Mesenchymal stem cell (in vitro differentiated cells and primary cell): ENCODE data around the gene CERS2.

ENCODE experiments used
- DNase-seq: peaks from one replicate; pipeline ENCODE4 v3.0.0-alpha.2; 2013
- H2AFZ ChIP-seq: one replicate; pipeline ENCODE4 v1.6.1; 2013; ENCODE audit warnings: low read depth, mild to moderate bottlenecking, control low read depth, inconsistent platforms, low read length, moderate library complexity
- H2AK5ac ChIP-seq: 2 replicates; pipeline ENCODE4 v1.6.1; 2013; ENCODE audit warnings: low read length, moderate library complexity, mild to moderate bottlenecking, inconsistent platforms; ENCODE audit not compliant: severe bottlenecking
- H2BK120ac ChIP-seq: one replicate; pipeline ENCODE4 v1.6.1; 2013; ENCODE audit warnings: low read depth, mild to moderate bottlenecking, inconsistent platforms, low read length, moderate library complexity
- H2BK12ac ChIP-seq, 2 experiments: one replicate each; pipeline ENCODE4 v1.6.1; 2013; ENCODE audit warnings: inconsistent platforms in 2 of 2, low read length in 2 of 2, mild to moderate bottlenecking in 2 of 2, moderate library complexity in 2 of 2, control low read depth in 1 of 2
- H2BK15ac ChIP-seq: one replicate; pipeline ENCODE4 v1.6.1; 2013; ENCODE audit warnings: mild to moderate bottlenecking, low read depth, inconsistent platforms; ENCODE audit not compliant: poor library complexity, severe bottlenecking
- H2BK5ac ChIP-seq: 2 replicates; pipeline ENCODE4 v1.6.1; 2013; ENCODE audit warnings: low read depth, mild to moderate bottlenecking, low read length, control low read depth, inconsistent platforms; ENCODE audit not compliant: poor library complexity, severe bottlenecking
- H3K14ac ChIP-seq, 2 experiments: one replicate each; pipeline ENCODE4 v1.6.1; 2013; ENCODE audit warnings: inconsistent platforms in 2 of 2, low read length in 2 of 2, control low read depth in 1 of 2, mild to moderate bottlenecking in 1 of 2, moderate library complexity in 1 of 2
- H3K18ac ChIP-seq, 2 experiments: one replicate each; pipeline ENCODE4 v1.6.1; 2013; ENCODE audit warnings: inconsistent platforms in 2 of 2, low read length in 2 of 2, control low read depth in 1 of 2, low read depth in 1 of 2, mild to moderate bottlenecking in 1 of 2
- H3K23ac ChIP-seq, 2 experiments: one replicate each; pipeline ENCODE4 v1.6.1; 2013; ENCODE audit warnings: inconsistent platforms in 2 of 2, low read length in 2 of 2, mild to moderate bottlenecking in 2 of 2, moderate library complexity in 2 of 2, control low read depth in 1 of 2
- H3K27ac ChIP-seq: 2 replicates; pipeline ENCODE4 v1.5.1; 2013; ENCODE audit warnings: mild to moderate bottlenecking, moderate library complexity, low read length, control low read depth, inconsistent platforms; ENCODE audit not compliant: poor library complexity, severe bottlenecking
- H3K27me3 ChIP-seq, 2 experiments: 2 replicates each; pipeline versions ENCODE4 v1.6.1 to v1.7.0; 2013; ENCODE audit warnings: low read length in 2 of 2, mild to moderate bottlenecking in 2 of 2, moderate library complexity in 2 of 2, control low read depth in 1 of 2, inconsistent platforms in 1 of 2; ENCODE audit not compliant: control insufficient read depth in 1 of 2, insufficient read depth in 1 of 2
- H3K36me3 ChIP-seq, 2 experiments: 2 replicates each; pipeline versions ENCODE4 v1.6.1 to v1.7.0; 2013; ENCODE audit warnings: low read length in 2 of 2, control low read depth in 1 of 2, inconsistent platforms in 1 of 2, low read depth in 1 of 2, mild to moderate bottlenecking in 1 of 2; ENCODE audit not compliant: insufficient read depth in 2 of 2, control insufficient read depth in 1 of 2
- H3K4ac ChIP-seq, 2 experiments: one replicate each; pipeline ENCODE4 v1.6.1; 2013; ENCODE audit warnings: inconsistent platforms in 2 of 2, low read length in 2 of 2, mild to moderate bottlenecking in 2 of 2, moderate library complexity in 2 of 2, control low read depth in 1 of 2, low read depth in 1 of 2
- H3K4me1 ChIP-seq: 2 replicates; pipeline ENCODE4 v1.6.1; 2013; ENCODE audit warnings: low read depth, low read length, control low read depth; ENCODE audit not compliant: control insufficient read depth, insufficient read depth
- H3K4me2 ChIP-seq: 2 replicates; pipeline ENCODE4 v1.6.1; 2013; ENCODE audit warnings: low read length, mild to moderate bottlenecking, inconsistent platforms; ENCODE audit not compliant: poor library complexity, severe bottlenecking
- H3K4me3 ChIP-seq, 2 experiments: 2 replicates each; pipeline versions ENCODE4 v1.5.1 to v1.7.0; 2013; ENCODE audit warnings: low read length in 2 of 2, mild to moderate bottlenecking in 2 of 2, control low read depth in 1 of 2, low read depth in 1 of 2; ENCODE audit not compliant: insufficient read depth in 1 of 2
- H3K79me1 ChIP-seq: replicated peaks from 2 replicates; pipeline ENCODE4 v1.6.1; 2013; ENCODE audit warnings: mild to moderate bottlenecking, control low read depth, low read length, inconsistent platforms; ENCODE audit not compliant: poor library complexity, severe bottlenecking
- H3K9ac ChIP-seq: 2 replicates; pipeline ENCODE4 v1.7.0; 2013; ENCODE audit warnings: mild to moderate bottlenecking, low read length, moderate library complexity
- H3K9me3 ChIP-seq: 2 replicates; pipeline ENCODE4 v1.7.0; 2013; ENCODE audit warnings: mild to moderate bottlenecking, low read length; ENCODE audit not compliant: control insufficient read depth
- H4K8ac ChIP-seq: one replicate; pipeline ENCODE4 v1.6.1; 2013; ENCODE audit warnings: inconsistent platforms, mild to moderate bottlenecking, low read length, moderate library complexity
- H4K91ac ChIP-seq: one replicate; pipeline ENCODE4 v1.6.1; 2013; ENCODE audit warnings: mild to moderate bottlenecking, low read length, inconsistent platforms
- WGBS: methylation state at CpG from one replicate; pipeline ENCODE4 v1.1.7; 2013; ENCODE audit warnings: mixed read lengths; 5-methylcytosine and 5-hydroxymethylcytosine counted together

The CERS2 gene

GRCh38 chr1:150994248-150994647 is 19.6 kb upstream of the CERS2 start:
- H2BK120ac ChIP-seq: no peak overlapping the region
- no peak overlapping the region for H3K23ac ChIP-seq
- H3K9me3 ChIP-seq: no peaks in the 10 kb centered on the region
- H3K36me3 ChIP-seq: peaks cover 22 to 25% of the 10 kb centered on the region in 2 experiments
- H3K14ac ChIP-seq: no peak overlapping the region
- no peak overlapping the region for H2BK12ac ChIP-seq
- no peak overlapping the region for H3K4ac ChIP-seq
- H2BK15ac ChIP-seq: no peak overlapping the region
- H3K4me2 ChIP-seq: no peak overlapping the region
- H3K18ac ChIP-seq: peak overlapping the region in 1 of 2 experiments; percentile 23
- H3K79me1 ChIP-seq: no peaks in the 10 kb centered on the region
- H3K27me3 ChIP-seq: no peaks in the 10 kb centered on the region
- no peak overlapping the region for H2AK5ac ChIP-seq
- H3K4me3 ChIP-seq: no peak overlapping the region
- no peak overlapping the region for H4K8ac ChIP-seq
- no peak for DNase-seq
- 83% methylated on average over 3 of the region's 3 CpGs for WGBS
- H2AFZ ChIP-seq: no peak overlapping the region
- no peak overlapping the region for H4K91ac ChIP-seq
- H3K27ac ChIP-seq: no peak overlapping the region
- peaks cover 16% of the 10 kb centered on the region for H3K4me1 ChIP-seq
- H2BK5ac ChIP-seq: no peak overlapping the region
- no peak overlapping the region for H3K9ac ChIP-seq

- Histone ChIP-seq H3K14ac (no peak overlapping the region), H3K9ac (no peak overlapping the region), H3K27me3 (no peaks in the 10 kb centered on the region), H3K9me3 (no peaks in the 10 kb centered on the region), H3K4me2 (no peak overlapping the region), H3K4me3 (no peak overlapping the region), H3K79me1 (no peaks in the 10 kb centered on the region), H3K18ac (no peak overlapping the region), H2BK15ac (no peak overlapping the region), H3K23ac (no peak overlapping the region), H2AFZ (no peak overlapping the region), H3K27ac (no peak overlapping the region), H4K8ac (no peak overlapping the region), H2BK120ac (no peak overlapping the region), H3K4me1 (peaks cover 10% of the 10 kb centered on the region), H2BK12ac (no peak overlapping the region), H3K36me3 (peaks cover 10 to 13% of the 10 kb centered on the region in 2 experiments), H2AK5ac (no peak overlapping the region), H3K4ac (no peak overlapping the region), H4K91ac (no peak overlapping the region), H2BK5ac (no peak overlapping the region)
- WGBS: 86% methylated on average over 4 of the region's 4 CpGs
- no peak for DNase-seq
Observed at GRCh38 chr1:150992626-150993025, 18.0 kb upstream of the CERS2 start.

DNA sequence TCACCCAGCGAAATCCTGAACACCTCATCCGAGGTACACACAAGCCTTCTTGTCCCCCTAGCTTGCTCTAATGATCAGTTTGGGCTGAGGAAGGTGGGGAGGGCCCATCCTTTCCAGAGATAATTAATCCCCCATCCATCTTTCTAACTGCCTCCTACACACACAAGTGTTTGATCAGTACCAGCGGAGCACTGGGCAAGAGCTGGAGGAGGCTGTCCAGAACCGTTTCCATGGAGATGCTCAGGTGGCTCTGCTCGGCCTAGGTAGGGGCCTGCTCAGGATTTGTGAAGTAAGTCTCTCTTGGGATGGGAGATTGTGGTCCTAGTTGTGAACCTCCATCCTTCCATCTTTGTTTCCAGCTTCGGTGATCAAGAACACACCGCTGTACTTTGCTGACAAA is 13.3 kb upstream of the CERS2 start:
- H3K9me3 ChIP-seq: no peaks in the 10 kb centered on the region
- no peak overlapping the region for H3K14ac ChIP-seq
- peaks cover 0 to 3% of the 10 kb centered on the region in 2 experiments for H3K27me3 ChIP-seq
- no peak overlapping the region for H3K23ac ChIP-seq
- no peak overlapping the region for H2BK5ac ChIP-seq
- no peak overlapping the region for H2AK5ac ChIP-seq
- H2BK120ac ChIP-seq: no peak overlapping the region
- 85% methylated on average over 4 of the region's 7 CpGs for WGBS
- DNase-seq: no peak
- no peak overlapping the region for H3K27ac ChIP-seq
- H3K4me1 ChIP-seq: peaks cover 7% of the 10 kb centered on the region
- H3K4ac ChIP-seq: no peak overlapping the region
- H4K91ac ChIP-seq: no peak overlapping the region
- H3K36me3 ChIP-seq: no peaks in the 10 kb centered on the region
- H3K9ac ChIP-seq: no peak overlapping the region
- no peak overlapping the region for H2AFZ ChIP-seq
- no peak overlapping the region for H2BK12ac ChIP-seq
- H3K4me3 ChIP-seq: no peak overlapping the region
- no peak overlapping the region for H3K18ac ChIP-seq
- no peak overlapping the region for H4K8ac ChIP-seq
- H3K79me1 ChIP-seq: no peaks in the 10 kb centered on the region
- H2BK15ac ChIP-seq: no peak overlapping the region
- no peak overlapping the region for H3K4me2 ChIP-seq

- Histone ChIP-seq H4K91ac (no peak overlapping the region), H3K18ac (no peak overlapping the region), H3K9me3 (no peaks in the 10 kb centered on the region), H2AFZ (no peak overlapping the region), H3K4ac (no peak overlapping the region), H3K4me1 (peaks cover 20% of the 10 kb centered on the region), H3K23ac (no peak overlapping the region), H3K9ac (no peak overlapping the region), H3K27ac (no peak overlapping the region), H2BK5ac (no peak overlapping the region), H3K14ac (no peak overlapping the region), H3K36me3 (no peaks in the 10 kb centered on the region), H3K27me3 (peaks cover 0 to 3% of the 10 kb centered on the region in 2 experiments), H4K8ac (no peak overlapping the region), H3K4me3 (no peak overlapping the region), H3K79me1 (no peaks in the 10 kb centered on the region), H2BK12ac (no peak overlapping the region), H2AK5ac (no peak overlapping the region), H2BK15ac (no peak overlapping the region), H2BK120ac (no peak overlapping the region), H3K4me2 (no peak overlapping the region)
- WGBS: 92% methylated on average over 2 of the region's 2 CpGs
- no peak for DNase-seq
Observed at GRCh38 chr1:150985179-150985825, 10.7 kb upstream of the CERS2 start.
